NCI-H2081 treated with DMSO at 0.1 percent for 48 hours (cell line): ENCODE results near the gene CNTN2.

Experiments used
- DNase-seq: peaks from one replicate; lab custom pipeline; 2025; lab: John Stamatoyannopoulos, UW

CNTN2 gene

DNA sequence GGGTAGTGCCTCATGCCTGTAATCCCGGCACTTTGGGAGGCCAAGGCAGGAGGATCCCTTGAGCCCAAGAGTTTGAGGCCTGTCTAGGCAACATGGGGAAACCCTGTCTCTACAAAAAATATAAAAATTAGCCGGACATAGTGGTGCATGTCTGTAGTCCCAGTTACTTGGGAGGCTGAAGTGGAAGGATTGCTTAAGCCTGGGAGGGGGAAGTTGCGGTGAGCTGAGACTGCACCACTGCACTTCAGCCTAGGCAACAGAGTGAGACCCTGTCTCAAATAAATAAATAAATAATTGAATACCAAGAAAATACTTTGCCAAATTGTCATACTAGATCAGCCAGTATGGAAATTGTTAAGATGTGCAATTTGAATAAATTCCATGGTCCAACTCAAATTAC lies 84.6 kb downstream of the CNTN2 start:
- DNase-seq, result no peak
